Measurements from ENCODE around the gene B2M. TPM values are rescaled to one million over a fixed set of nuclear protein-coding genes. Genes with fewer than 3 reads are reported as not detected.

B2M gene
- total RNA-seq, 1 donor from 2014 or later = 1,733 TPM

Other genes with a start within 250 kb of the B2M start
- 35.3 and 46.5 TPM in 2 replicates for gene EIF3J, start 174.4 kb upstream of the B2M start, total RNA-seq
- 30.2 and 35.9 TPM in 2 replicates for gene SPG11, start 47.9 kb upstream of the B2M start, total RNA-seq
- under 0.01 and 0.13 TPM in 2 replicates for gene PATL2, start 194 bp upstream of the B2M start, total RNA-seq
- 7.6 and 8.5 TPM in 2 replicates for gene TRIM69, start 25.0 kb downstream of the B2M start, total RNA-seq
- gene TERB2, start 245.2 kb downstream of the B2M start, total RNA-seq = not detected in 2 replicates